Activated CD8-positive, alpha-beta memory T cell treated with anti-CD3 and anti-CD28 coated beads for 1 hour (primary cell): ENCODE data around the gene PCP4L1.

Experiments
- DNase-seq, 2 donors: peaks; one replicate each; pipeline ENCODE4 v3.0.0-alpha.2; 2020; ENCODE audit warnings: low read depth in 1 of 2; ENCODE audit errors: extremely low read depth in 1 of 2

Gene PCP4L1

GRCh38 chr1:161265305-161265704 is 6.8 kb downstream of the PCP4L1 start:
- DNase-seq, result no peak

- DNase-seq, result no peak
Measured at GRCh38 chr1:161266202-161266601, 7.7 kb downstream of the PCP4L1 start.

GRCh38 chr1:161266836-161267235 is 8.3 kb downstream of the PCP4L1 start:
- no peak for DNase-seq

GRCh38 chr1:161267321-161267720 is 8.8 kb downstream of the PCP4L1 start:
- DNase-seq, result no peak

- no peak for DNase-seq
Measured at GRCh38 chr1:161273402-161273801, 14.9 kb downstream of the PCP4L1 start.

- DNase-seq, result no peak
Measured at GRCh38 chr1:161274874-161275273, 16.3 kb downstream of the PCP4L1 start.

GRCh38 chr1:161282991-161283390 is 24.4 kb downstream of the PCP4L1 start:
- no peak for DNase-seq

- DNase-seq, result no peak
Measured at GRCh38 chr1:161285113-161285512, 26.6 kb downstream of the PCP4L1 start.

- DNase-seq, result no peak
Measured at GRCh38 chr1:161285521-161285920, 27.0 kb downstream of the PCP4L1 start.

GRCh38 chr1:161287482-161288054 is 29.0 kb downstream of the PCP4L1 start:
- no peak for DNase-seq

GRCh38 chr1:161290779-161291178 is 32.2 kb downstream of the PCP4L1 start:
- no peak for DNase-seq

GRCh38 chr1:161297415-161297814 is 38.9 kb downstream of the PCP4L1 start:
- DNase-seq, result no peak

GRCh38 chr1:161298116-161298515 is 39.6 kb downstream of the PCP4L1 start:
- DNase-seq, result no peak

- no peak for DNase-seq
Measured at GRCh38 chr1:161299347-161299746, 40.8 kb downstream of the PCP4L1 start.

- DNase-seq, result no peak
Measured at GRCh38 chr1:161300478-161300877, 41.9 kb downstream of the PCP4L1 start.

GRCh38 chr1:161304927-161305866 is 46.7 kb downstream of the PCP4L1 start:
- no peak for DNase-seq

- DNase-seq, result peak; percentile 73
Measured at GRCh38 chr1:161305867-161306519, 47.4 kb downstream of the PCP4L1 start.

- DNase-seq, result no peak
Measured at GRCh38 chr1:161307230-161307768, 48.8 kb downstream of the PCP4L1 start.

GRCh38 chr1:161307892-161308638 is 49.5 kb downstream of the PCP4L1 start:
- DNase-seq, result no peak

- no peak for DNase-seq
Measured at GRCh38 chr1:161309868-161310267, 51.3 kb downstream of the PCP4L1 start, which contains the start of gene MPZ. TSS of gene MPZ (minus strand) at chr1:161309968. CDS start at chr1:161309905, 63 bp downstream.
